GM19452 (cell line): Measurements from ENCODE around the gene CUX1.
"Not testable (repeated sequence)": the region's sequence is repeated elsewhere in the genome, so short reads cannot be mapped to it uniquely, and the experiment has no call there.

Experiments
- ATAC-seq: cut with Tn5 transposase; IDR thresholded peaks from one replicate; pipeline ENCODE4 v1.9.1; 2021; ENCODE audit not compliant: unreplicated experiment

Gene CUX1

GRCh38 chr7:101999393-101999792 lies 182.0 kb downstream of the CUX1 start:
- ATAC-seq: no peak

- ATAC-seq: no peak
Observed at GRCh38 chr7:102000123-102000522, 182.7 kb downstream of the CUX1 start.

GRCh38 chr7:102004229-102004628 lies 186.8 kb downstream of the CUX1 start:
- no peak for ATAC-seq

GRCh38 chr7:102004848-102005247 lies 187.4 kb downstream of the CUX1 start:
- ATAC-seq: no peak

- no peak for ATAC-seq
Observed at GRCh38 chr7:102005933-102006480, 188.6 kb downstream of the CUX1 start.

- no peak for ATAC-seq
Observed at GRCh38 chr7:102006695-102007094, 189.3 kb downstream of the CUX1 start.

- no peak for ATAC-seq
Observed at GRCh38 chr7:102008535-102009262, 191.3 kb downstream of the CUX1 start.

GRCh38 chr7:102009628-102010027 lies 192.2 kb downstream of the CUX1 start:
- ATAC-seq: no peak

- ATAC-seq: not testable (repeated sequence)
Observed at GRCh38 chr7:102012112-102012830, 194.8 kb downstream of the CUX1 start.

GRCh38 chr7:102012941-102013461 lies 195.6 kb downstream of the CUX1 start:
- no peak for ATAC-seq

GRCh38 chr7:102018876-102019275 lies 201.4 kb downstream of the CUX1 start:
- ATAC-seq: no peak

- no peak for ATAC-seq
Observed at GRCh38 chr7:102019461-102019860, 202.0 kb downstream of the CUX1 start.

- ATAC-seq: no peak
Observed at GRCh38 chr7:102021841-102022618, 204.6 kb downstream of the CUX1 start.

GRCh38 chr7:102024005-102024768 lies 206.8 kb downstream of the CUX1 start:
- no peak for ATAC-seq

GRCh38 chr7:102024769-102025391 lies 207.5 kb downstream of the CUX1 start:
- no peak for ATAC-seq

GRCh38 chr7:102025777-102026176 lies 208.4 kb downstream of the CUX1 start:
- not testable (repeated sequence) for ATAC-seq

- ATAC-seq: no peak
Observed at GRCh38 chr7:102028206-102028826, 210.9 kb downstream of the CUX1 start.

GRCh38 chr7:102029616-102030015 lies 212.2 kb downstream of the CUX1 start:
- ATAC-seq: no peak

- no peak for ATAC-seq
Observed at GRCh38 chr7:102030696-102031095, 213.3 kb downstream of the CUX1 start.

GRCh38 chr7:102036958-102037357 lies 219.5 kb downstream of the CUX1 start:
- no peak for ATAC-seq
